ENCODE data around the gene BNIPL. TPM values are rescaled to one million over a fixed set of nuclear protein-coding genes. Genes with fewer than 3 reads are reported as not detected.

BNIPL gene
- total RNA-seq, 1 donor from 2014 or later = not detected

- H3K36me3 ChIP-seq = peaks cover 3 to 9% of the 10 kb centered on the region in 2 donors
- H3K4me3 ChIP-seq = peak overlapping the region; percentile 83 to 93
- peak overlapping the region; percentile 96 for H3K27ac ChIP-seq
- H3K4me1 ChIP-seq = peaks cover 0 to 34% of the 10 kb centered on the region in 2 donors
- H3K9me3 ChIP-seq = no peaks in the 10 kb centered on the region
- no peak for DNase-seq (ENCODE audit: low spot score in 2 of 2)
- no peak for TF ChIP-seq CTCF (IDR thresholded peaks at IDR 0.05)
- no peaks in the 10 kb centered on the region for H3K27me3 ChIP-seq
- intact Hi-C loops (cut with DNase I) = no loop called here
These were observed 24.5 kb downstream of the BNIPL start for GRCh38 chr1:151060657-151061421.

DNA sequence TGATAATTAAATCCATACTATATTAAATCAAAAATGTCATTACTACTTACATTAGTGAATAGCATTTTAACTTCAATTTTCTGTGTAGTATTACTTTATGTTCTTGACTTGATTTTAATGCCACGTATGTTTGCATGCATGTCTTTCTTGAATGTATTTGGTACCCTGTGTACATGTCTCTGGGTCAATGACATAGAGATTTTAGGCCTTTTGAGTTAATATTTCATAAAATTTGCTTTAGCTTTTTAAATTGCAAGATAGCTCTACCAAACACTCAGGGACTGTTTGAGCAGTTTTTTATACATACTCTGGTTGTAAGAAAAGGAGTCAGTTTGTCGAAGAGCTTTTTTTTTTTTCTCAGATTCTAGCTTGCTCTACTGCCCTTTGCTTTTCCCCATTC is 25.3 kb downstream of the BNIPL start:
- Histone ChIP-seq H3K27me3 (no peaks in the 10 kb centered on the region), H3K36me3 (peaks cover 0 to 2% of the 10 kb centered on the region in 2 donors), H3K4me1 (peaks cover 0 to 25% of the 10 kb centered on the region in 2 donors), H3K4me3 (peak overlapping the region in 1 of 2 donors; percentile 93), H3K9me3 (no peaks in the 10 kb centered on the region), H3K27ac (peak overlapping the region; percentile 73 to 96)
- no peak for TF ChIP-seq CTCF (IDR thresholded peaks at IDR 0.05)
- intact Hi-C loops (cut with DNase I) = no loop called here
- DNase-seq (ENCODE audit: low spot score in 2 of 2) = no peak

- H3K36me3 ChIP-seq = no peaks in the 10 kb centered on the region
- H3K27me3 ChIP-seq = no peaks in the 10 kb centered on the region
- H3K4me3 ChIP-seq = peak overlapping the region in 1 of 2 donors; percentile 9
- peak in 1 of 2 donors; percentile 72 for DNase-seq (ENCODE audit: low spot score in 2 of 2)
- H3K27ac ChIP-seq = peak overlapping the region; percentile 73
- peaks cover 0 to 16% of the 10 kb centered on the region in 2 donors for H3K4me1 ChIP-seq
- H3K9me3 ChIP-seq = no peaks in the 10 kb centered on the region
- intact Hi-C loops (cut with DNase I) = no loop called here
- TF ChIP-seq CTCF (IDR thresholded peaks at IDR 0.05) = no peak
These were observed 26.5 kb downstream of the BNIPL start for GRCh38 chr1:151062741-151063371.

- Histone ChIP-seq H3K4me1 (peaks cover 0 to 13% of the 10 kb centered on the region in 2 donors), H3K27ac (no peak overlapping the region), H3K36me3 (no peaks in the 10 kb centered on the region), H3K27me3 (no peaks in the 10 kb centered on the region), H3K4me3 (no peak overlapping the region), H3K9me3 (no peaks in the 10 kb centered on the region)
- TF ChIP-seq CTCF (IDR thresholded peaks at IDR 0.05) = no peak
- DNase-seq (ENCODE audit: low spot score in 2 of 2) = no peak
- intact Hi-C loops (cut with DNase I) = no loop called here
These were observed 28.8 kb downstream of the BNIPL start for GRCh38 chr1:151065089-151065645.

- Histone ChIP-seq H3K36me3 (no peaks in the 10 kb centered on the region), H3K4me1 (peaks cover 0 to 15% of the 10 kb centered on the region in 2 donors), H3K27ac (no peak overlapping the region), H3K4me3 (no peak overlapping the region), H3K9me3 (no peaks in the 10 kb centered on the region), H3K27me3 (no peaks in the 10 kb centered on the region)
- intact Hi-C loops (cut with DNase I) = no loop called here
- DNase-seq (ENCODE audit: low spot score in 2 of 2) = peak in 1 of 2 donors; percentile 37
- no peak for TF ChIP-seq CTCF (IDR thresholded peaks at IDR 0.05)
These were observed 30.8 kb downstream of the BNIPL start for GRCh38 chr1:151067185-151067584.
